Activated naive CD4-positive, alpha-beta T cell treated with anti-CD3 and anti-CD28 coated beads, Interleukin-2, amount 50 U/mL, for 72 hours (primary cell): ENCODE data around the gene A1BG. TPM values are rescaled to one million over a fixed set of nuclear protein-coding genes. Genes with fewer than 3 reads are reported as not detected.
A peak's percentile ranks its signal among the peaks of the same experiment; 100 is the strongest.
"Not testable (repeated sequence)": the region's sequence is repeated elsewhere in the genome, so short reads cannot be mapped to it uniquely, and the experiment has no call there.

ENCODE experiments used
- ATAC-seq, 2 donors: fragments of 150-1000 bp; cut with Tn5 transposase; 2 replicates each; pipeline ENCODE4 v1.10.0; 2021; ENCODE audit warnings: mild to moderate bottlenecking in 2 of 2, moderate library complexity in 2 of 2
- DNase-seq, 2 donors: peaks; one replicate each; pipeline ENCODE4 v3.0.0; 2021 to 2022; ENCODE audit warnings: low spot score in 2 of 2
- H3K27ac Mint-ChIP-seq, 2 donors: one replicate each; pipeline ENCODE4 v1.8.0; 2022; ENCODE audit warnings: mild to moderate bottlenecking in 2 of 2, mixed read lengths in 2 of 2
- H3K36me3 Mint-ChIP-seq, 2 donors: one replicate each; pipeline ENCODE4 v1.8.0; 2022; ENCODE audit warnings: mixed read lengths in 2 of 2
- H3K9me3 Mint-ChIP-seq, 2 donors: one replicate each; pipeline ENCODE4 v1.8.0; 2022; ENCODE audit warnings: mixed read lengths in 2 of 2
- total RNA-seq, 2 donors: library from RNA; stranded (reverse); gene quantifications; one replicate each; pipeline ENCODE4 v1.2.3, GENCODE V29; 2022

A1BG gene
- total RNA-seq, 2 donors from 2014 or later: 12.9 to 14.9 TPM

- DNase-seq (no peak), ATAC-seq (no peak)
- H3K36me3 Mint-ChIP-seq: peaks cover 36 to 44% of the 10 kb centered on the region in 2 donors
- H3K9me3 Mint-ChIP-seq: no peaks in the 10 kb centered on the region
- peak overlapping the region in 1 of 2 donors; percentile 55 for H3K27ac Mint-ChIP-seq
Measured at GRCh38 chr19:58392945-58393724, 39.8 kb upstream of the A1BG start.

- peak overlapping the region; percentile 97 for H3K27ac Mint-ChIP-seq
- DNase-seq (no peak), ATAC-seq (no peak)
- H3K36me3 Mint-ChIP-seq: peaks cover 33 to 42% of the 10 kb centered on the region in 2 donors
- no peaks in the 10 kb centered on the region for H3K9me3 Mint-ChIP-seq
Measured at GRCh38 chr19:58388175-58388526, 34.9 kb upstream of the A1BG start.

GRCh38 chr19:58387338-58388174 is 34.3 kb upstream of the A1BG start:
- H3K36me3 Mint-ChIP-seq: peaks cover 33 to 37% of the 10 kb centered on the region in 2 donors
- ATAC-seq (no peak), DNase-seq (no peak)
- peak overlapping the region; percentile 97 for H3K27ac Mint-ChIP-seq
- no peaks in the 10 kb centered on the region for H3K9me3 Mint-ChIP-seq

GRCh38 chr19:58386576-58387337 is 33.5 kb upstream of the A1BG start, which contains the start of gene RPS5:
TSS of gene RPS5 (plus strand) at chr19:58387269. CDS start at chr19:58388138, 869 bp downstream.
- DNase-seq: peak; percentile 95 to 96
- ATAC-seq: peak; percentile 96 to 98
- H3K36me3 Mint-ChIP-seq: peaks cover 33 to 37% of the 10 kb centered on the region in 2 donors
- H3K9me3 Mint-ChIP-seq: no peaks in the 10 kb centered on the region
- peak within 1 kb of the TSS; percentile 97 for H3K27ac Mint-ChIP-seq

GRCh38 chr19:58385891-58386575 is 32.7 kb upstream of the A1BG start:
- H3K36me3 Mint-ChIP-seq: peaks cover 32 to 36% of the 10 kb centered on the region in 2 donors
- DNase-seq (no peak), ATAC-seq (peak; percentile 1 to 3)
- H3K9me3 Mint-ChIP-seq: no peaks in the 10 kb centered on the region
- peak overlapping the region; percentile 97 for H3K27ac Mint-ChIP-seq

- DNase-seq (no peak), ATAC-seq (no peak)
- peak overlapping the region; percentile 97 for H3K27ac Mint-ChIP-seq
- H3K36me3 Mint-ChIP-seq: peaks cover 29 to 30% of the 10 kb centered on the region in 2 donors
- no peaks in the 10 kb centered on the region for H3K9me3 Mint-ChIP-seq
Measured at GRCh38 chr19:58385313-58385890, 32.1 kb upstream of the A1BG start.

GRCh38 chr19:58382997-58383603 is 29.8 kb upstream of the A1BG start:
- H3K27ac Mint-ChIP-seq: peak overlapping the region in 1 of 2 donors; percentile 92
- H3K36me3 Mint-ChIP-seq: peaks cover 15 to 21% of the 10 kb centered on the region in 2 donors
- H3K9me3 Mint-ChIP-seq: no peaks in the 10 kb centered on the region
- DNase-seq (no peak), ATAC-seq (no peak)

- DNase-seq: no peak
- H3K36me3 Mint-ChIP-seq: peaks cover under 1 to 7% of the 10 kb centered on the region in 2 donors
- H3K27ac Mint-ChIP-seq: peak overlapping the region; percentile 92 to 98
- H3K9me3 Mint-ChIP-seq: no peaks in the 10 kb centered on the region
- no peak for ATAC-seq
Measured at GRCh38 chr19:58381460-58382212, 28.3 kb upstream of the A1BG start.

- Mint-ChIP-seq H3K36me3 (peaks cover 0 to 7% of the 10 kb centered on the region in 2 donors), H3K27ac (peak within 1 kb of the TSS; percentile 92 to 100), H3K9me3 (no peaks in the 10 kb centered on the region)
- ATAC-seq (peak; percentile 90), DNase-seq (peak; percentile 92 to 98)
Measured at GRCh38 chr19:58380662-58381459, 27.6 kb upstream of the A1BG start, which contains the start of gene ZNF837. TSS of gene ZNF837 (minus strand) at chr19:58381030. CDS start at chr19:58369332, 11,698 bp downstream.

- DNase-seq (no peak), ATAC-seq (no peak)
- H3K9me3 Mint-ChIP-seq: no peaks in the 10 kb centered on the region
- peak overlapping the region; percentile 92 to 100 for H3K27ac Mint-ChIP-seq
- peaks cover 0 to 7% of the 10 kb centered on the region in 2 donors for H3K36me3 Mint-ChIP-seq
Measured at GRCh38 chr19:58380037-58380661, 26.9 kb upstream of the A1BG start.

GRCh38 chr19:58379246-58379645 is 26.0 kb upstream of the A1BG start:
- ATAC-seq (no peak), DNase-seq (no peak)
- H3K27ac Mint-ChIP-seq: peak overlapping the region; percentile 92 to 100
- peaks cover 0 to 7% of the 10 kb centered on the region in 2 donors for H3K36me3 Mint-ChIP-seq
- H3K9me3 Mint-ChIP-seq: no peaks in the 10 kb centered on the region

- DNase-seq, ATAC-seq, H3K36me3 Mint-ChIP-seq, H3K9me3 Mint-ChIP-seq, H3K27ac Mint-ChIP-seq: not testable (repeated sequence)
Measured at GRCh38 chr19:58376724-58377123, 23.4 kb upstream of the A1BG start.

- Mint-ChIP-seq H3K36me3 (no peaks in the 10 kb centered on the region), H3K27ac (no peak overlapping the region), H3K9me3 (no peaks in the 10 kb centered on the region)
- no peak for ATAC-seq
- DNase-seq: no peak
Measured at GRCh38 chr19:58374200-58374599, 20.9 kb upstream of the A1BG start.
